HCT116 (cell line): ENCODE results near the gene AKR1E2. TPM values are rescaled to one million over a fixed set of nuclear protein-coding genes. Genes with fewer than 3 reads are reported as not detected.

Experiments
- ATAC-seq: fragments of 200-7000 bp; cut with Tn5 transposase; 2 replicates; pipeline ENCODE4 v1.9.1; 2020; ENCODE audit warnings: mild to moderate bottlenecking, moderate library complexity
- BruUV-seq: library from RNA; stranded (reverse); fragments of 400-500 nt; replicated peaks from 2 replicates; lab custom pipeline; 2021; lab: Mats Ljungman, UMichigan
- CTCF ChIA-PET: fragments of 300-600 bp; sonication (Branson Sonifier 250); formaldehyde crosslinking; loops from one replicate; lab custom pipeline; 2021; ENCODE audit warnings: antibody characterized with exemption; lab: Charles Lee
- POLR2A ChIA-PET: fragments of 300-600, 350-600 bp; sonication (Branson Sonifier 250); formaldehyde crosslinking; loops from one replicate; lab custom pipeline; 2021; ENCODE audit warnings: antibody characterized with exemption; lab: Charles Lee
- RAD21 ChIA-PET, 2 experiments: fragments of 300-600 bp; sonication (Branson Sonifier 250); formaldehyde crosslinking; loops; one replicate each; lab custom pipeline; 2023; ENCODE audit warnings: low total read pairs in 2 of 2; ENCODE audit not compliant: uncharacterized antibody in 2 of 2, unreplicated experiment in 2 of 2, low non-redundant PET in 1 of 2; lab: Charles Lee
- DNase-seq: peaks from one replicate; pipeline ENCODE4 v3.0.0-alpha.2; 2010; ENCODE audit warnings: low read depth, low spot score
- H2AFZ ChIP-seq: fragments of 200-600 bp; shearing (Covaris generic), sonication (generic); 2 replicates; pipeline ENCODE4 v1.6.1; 2017; ENCODE audit warnings: low read depth, mixed run types, mixed read lengths, antibody characterized with exemption, low read length; ENCODE audit not compliant: poor library complexity, severe bottlenecking
- H3K27ac ChIP-seq: 2 replicates; pipeline ENCODE4 v1.5.1; 2012; ENCODE audit warnings: low read depth, low read length
- H3K27me3 ChIP-seq: fragments of 200-600 bp; sonication (generic); 2 replicates; pipeline ENCODE4 v1.6.1; 2016; ENCODE audit warnings: mixed run types, low read length, mixed read lengths; ENCODE audit not compliant: insufficient read depth
- H3K36me3 ChIP-seq, 2 experiments: fragments of 200-500 bp in 1 of 2; fragments of 200-600 bp in 1 of 2; sonication (Bioruptor generic) in 1 of 2; sonication (generic) in 1 of 2; 2 replicates each; pipeline versions ENCODE4 v1.5.1 to v1.6.1; 2014 to 2016; ENCODE audit warnings: low read length in 2 of 2, inconsistent platforms in 1 of 2, mixed read lengths in 1 of 2, mixed run types in 1 of 2; ENCODE audit not compliant: insufficient read depth in 2 of 2, control insufficient read depth in 1 of 2
- H3K4me1 ChIP-seq, 2 experiments: fragments of 200-600 bp in 1 of 2; sonication (generic) in 1 of 2; 2 replicates each; pipeline versions ENCODE4 v1.5.1 to v1.6.1; 2012 to 2017; ENCODE audit warnings: low read length in 2 of 2, inconsistent platforms in 1 of 2, mild to moderate bottlenecking in 1 of 2, mixed read lengths in 1 of 2, mixed run types in 1 of 2, moderate library complexity in 1 of 2; ENCODE audit not compliant: insufficient read depth in 2 of 2, control insufficient read depth in 1 of 2
- H3K4me2 ChIP-seq: fragments of 200-600 bp; sonication (generic); 2 replicates; pipeline ENCODE4 v1.6.1; 2017; ENCODE audit warnings: mixed run types, low read length, mixed read lengths
- H3K4me3 ChIP-seq, 2 experiments: fragments of 200-600 bp in 1 of 2; sonication (generic) in 1 of 2; replicated peaks in 1 of 2; 2 replicates each; pipeline ENCODE4 v1.5.1; 2011 to 2016; ENCODE audit warnings: low read length in 2 of 2, control low read depth in 1 of 2, low read depth in 1 of 2, mild to moderate bottlenecking in 1 of 2, mixed read lengths in 1 of 2, mixed run types in 1 of 2
- H3K79me2 ChIP-seq: fragments of 200-600 bp; sonication (generic); 2 replicates; pipeline ENCODE4 v1.6.1; 2017; ENCODE audit warnings: mild to moderate bottlenecking, mixed run types, low read length, moderate library complexity, mixed read lengths; ENCODE audit not compliant: insufficient read depth
- H3K9ac ChIP-seq: fragments of 200-600 bp; sonication (generic); 2 replicates; pipeline ENCODE4 v1.6.1; 2016; ENCODE audit warnings: low read length, mixed read lengths
- H3K9me2 ChIP-seq: fragments of 200-600 bp; sonication (generic), shearing (Covaris generic); 2 replicates; pipeline ENCODE4 v1.6.1; 2017; ENCODE audit warnings: mixed run types, mild to moderate bottlenecking, moderate library complexity; ENCODE audit not compliant: insufficient read depth
- H3K9me3 ChIP-seq, 2 experiments: fragments of 200-500 bp in 1 of 2; fragments of 200-600 bp in 1 of 2; sonication (Bioruptor generic) in 1 of 2; sonication (generic) in 1 of 2; 2 replicates each; pipeline ENCODE4 v1.6.1; 2014 to 2017; ENCODE audit warnings: low read length in 2 of 2, mixed read lengths in 2 of 2, inconsistent platforms in 1 of 2, low read depth in 1 of 2, mild to moderate bottlenecking in 1 of 2, mixed run types in 1 of 2, moderate library complexity in 1 of 2; ENCODE audit not compliant: control insufficient read depth in 1 of 2, insufficient read depth in 1 of 2
- H4K20me1 ChIP-seq: fragments of 200-600 bp; sonication (generic), shearing (Covaris generic); 2 replicates; pipeline ENCODE4 v1.6.1; 2017; ENCODE audit warnings: mixed run types, mild to moderate bottlenecking, moderate library complexity; ENCODE audit not compliant: insufficient read depth
- CBX3 ChIP-seq: IDR thresholded peaks from 2 replicates; pipeline ENCODE4 v1.6.1; 2012; ENCODE audit warnings: low read depth
- CEBPB ChIP-seq: IDR thresholded peaks from 2 replicates; pipeline ENCODE4 v1.6.1; 2012; ENCODE audit warnings: low read depth
- CTCF ChIP-seq, 3 experiments: fragments of 200-600 bp in 1 of 3; sonication (generic) in 1 of 3; IDR thresholded peaks in 2 of 3; conservative IDR thresholded peaks in 1 of 3; 2 replicates each; pipeline ENCODE4 v1.5.1; 2012 to 2017; ENCODE audit warnings: low read depth in 2 of 3, low read length in 2 of 3, antibody characterized with exemption in 1 of 3, borderline replicate concordance in 1 of 3, control low read depth in 1 of 3, mild to moderate bottlenecking in 1 of 3, mixed read lengths in 1 of 3, mixed run types in 1 of 3, moderate library complexity in 1 of 3; ENCODE audit not compliant: insufficient read depth in 1 of 3
- EGR1 ChIP-seq: IDR thresholded peaks from 2 replicates; pipeline ENCODE4 v1.6.1; 2012; ENCODE audit warnings: low read depth
- ELF1 ChIP-seq: IDR thresholded peaks from 2 replicates; pipeline ENCODE4 v1.6.1; 2012; ENCODE audit warnings: low read depth, borderline replicate concordance
- EZH2 ChIP-seq: fragments of 200-600 bp; sonication (generic); IDR thresholded peaks from 2 replicates; pipeline ENCODE4 v1.6.1; 2017; ENCODE audit warnings: antibody characterized with exemption, mixed run types
- EZH2phosphoT487 ChIP-seq: fragments of 200-600 bp; IDR thresholded peaks from 2 replicates; pipeline ENCODE4 v1.6.1; 2018; ENCODE audit warnings: antibody characterized with exemption, borderline replicate concordance
- FOSL1 ChIP-seq: IDR thresholded peaks from 2 replicates; pipeline ENCODE4 v1.6.1; 2012; ENCODE audit warnings: low read depth
- JUND ChIP-seq: IDR thresholded peaks from 2 replicates; pipeline ENCODE4 v1.6.1; 2012
- POLR2A ChIP-seq: IDR thresholded peaks from 2 replicates; pipeline ENCODE4 v1.7.0; 2011; ENCODE audit warnings: borderline replicate concordance; ENCODE audit not compliant: insufficient read depth, insufficient read length; ENCODE audit errors: extremely low read depth
- RAD21 ChIP-seq: IDR thresholded peaks from 2 replicates; pipeline ENCODE4 v1.6.1; 2012; ENCODE audit warnings: low read depth, mild to moderate bottlenecking
- SIN3A ChIP-seq: IDR thresholded peaks from 2 replicates; pipeline ENCODE4 v1.6.1; 2012; ENCODE audit warnings: low read depth
- TCF7L2 ChIP-seq: IDR thresholded peaks from 2 replicates; pipeline ENCODE4 v1.7.0; 2011; ENCODE audit warnings: borderline replicate concordance, inconsistent platforms; ENCODE audit not compliant: insufficient read depth, insufficient read length; ENCODE audit errors: extremely low read depth
- YY1 ChIP-seq: IDR thresholded peaks from 2 replicates; pipeline ENCODE4 v1.6.1; 2011; ENCODE audit warnings: low read length, low read depth, moderate library complexity, mild to moderate bottlenecking; ENCODE audit not compliant: insufficient replicate concordance; ENCODE audit errors: extremely low read depth
- ZBTB33 ChIP-seq: IDR thresholded peaks from 2 replicates; pipeline ENCODE4 v1.6.1; 2011; ENCODE audit warnings: mild to moderate bottlenecking, low read length, moderate library complexity; ENCODE audit not compliant: insufficient replicate concordance; ENCODE audit errors: extremely low read depth
- ZFX ChIP-seq: fragments of 450-650 bp; IDR thresholded peaks from 2 replicates; pipeline ENCODE4 v1.6.1; 2017
- ZNF274 ChIP-seq: fragments of 200-500 bp; sonication (Bioruptor generic); IDR thresholded peaks from 2 replicates; pipeline ENCODE4 v1.6.1; 2014; ENCODE audit warnings: mild to moderate bottlenecking, low read depth, low read length, inconsistent platforms
- intact Hi-C: fragments of 100-400 bp; cut with micrococcal nuclease; formaldehyde crosslinking; loops from 2 replicates; pipeline ENCODE4 v1.10.0; 2022
- total RNA-seq: library from RNA; stranded (reverse); gene quantifications from one replicate; pipeline ENCODE4 v1.2.1, GENCODE V29; 2021; ENCODE audit not compliant: unreplicated experiment
- TF ChIP-seq, protein P1 (sequence below): IDR thresholded peaks from 2 replicates; pipeline ENCODE4 v1.6.1; 2012

Gene AKR1E2
- total RNA-seq, 1 experiment from 2014 or later: 5.0 TPM

GRCh38 chr10:4831091-4831490 is 5.1 kb downstream of the AKR1E2 start:
- Histone ChIP-seq H3K9me3 (no peaks in the 10 kb centered on the region), H3K36me3 (no peaks in the 10 kb centered on the region), H3K4me2 (no peak overlapping the region), H4K20me1 (no peaks in the 10 kb centered on the region), H3K27ac (no peak overlapping the region), H3K79me2 (no peaks in the 10 kb centered on the region), H3K9ac (no peak overlapping the region), H3K4me3 (no peak overlapping the region), H3K4me1 (peaks cover 0 to 10% of the 10 kb centered on the region in 2 experiments; a peak in 1 of 4 replicates), H3K9me2 (no peaks in the 10 kb centered on the region), H2AFZ (no peak overlapping the region), H3K27me3 (no peaks in the 10 kb centered on the region)
- intact Hi-C loops: no loop called here
- BruUV-seq: no TSS peak
- ChIA-PET CTCF (no interaction called here), POLR2A (no interaction called here), RAD21 (no interaction called here)
- TF ChIP-seq ZNF274: no peak
- TF ChIP-seq EZH2: no peak
- no peak for TF ChIP-seq CEBPB
- no peak for TF ChIP-seq ZBTB33
- TF ChIP-seq, protein P1, sequence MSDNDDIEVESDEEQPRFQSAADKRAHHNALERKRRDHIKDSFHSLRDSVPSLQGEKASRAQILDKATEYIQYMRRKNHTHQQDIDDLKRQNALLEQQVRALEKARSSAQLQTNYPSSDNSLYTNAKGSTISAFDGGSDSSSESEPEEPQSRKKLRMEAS: no peak
- no peak for TF ChIP-seq EZH2phosphoT487
- no peak for TF ChIP-seq SIN3A
- no peak for TF ChIP-seq TCF7L2
- TF ChIP-seq POLR2A: no peak
- no peak for TF ChIP-seq RAD21
- TF ChIP-seq JUND: no peak
- TF ChIP-seq ZFX: no peak
- TF ChIP-seq CTCF (IDR thresholded peaks at IDR 0.05 in 2 of 3, conservative IDR thresholded peaks at IDR 0.05 in 1 of 3; ENCODE audit: borderline replicate concordance in 1 of 3, insufficient read depth in 1 of 3, low read depth in 2 of 3, low read length in 2 of 3): no peak
- TF ChIP-seq ELF1: no peak
- no peak for TF ChIP-seq YY1
- TF ChIP-seq FOSL1: no peak
- no peak for TF ChIP-seq EGR1
- TF ChIP-seq CBX3: no peak
- DNase-seq: no peak
- ATAC-seq: no peak
